ENCODE data around the gene PFKFB4. TPM values are rescaled to one million over a fixed set of nuclear protein-coding genes. Genes with fewer than 3 reads are reported as not detected.
A peak's percentile ranks its signal among the peaks of the same experiment; 100 is the strongest.

The PFKFB4 gene
- total and polyA plus RNA-seq, 5 donors from 2014 or later, result 0.96 to 1.8 (median 1.5) TPM

DNA sequence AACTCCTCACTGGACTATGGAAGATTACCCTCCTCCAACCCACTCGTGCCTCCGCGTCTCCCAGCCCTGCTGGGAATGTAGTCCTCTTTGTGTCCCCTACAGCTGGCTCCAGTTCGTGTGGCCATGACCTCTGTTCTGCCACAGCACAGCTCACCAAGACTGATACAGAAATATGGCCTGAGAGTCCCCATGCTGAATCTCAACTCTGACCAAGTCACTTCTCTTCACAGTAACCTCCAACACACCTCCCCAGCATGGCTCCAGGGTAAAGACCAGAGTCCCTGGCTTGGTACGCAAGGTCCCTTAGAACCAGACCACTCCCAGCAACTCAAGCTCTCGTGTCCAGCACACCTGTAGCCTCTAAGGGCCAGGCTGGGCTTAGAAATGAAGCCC lies 40.8 kb upstream of the PFKFB4 start:
- peak overlapping the region in 2 of 3 donors; percentile 62 for H3K27ac Mint-ChIP-seq
- ATAC-seq (ENCODE audit: low read depth in 2 of 2), result no peak
- peaks cover 0 to 2% (median 0%) of the 10 kb centered on the region in 7 donors for H3K9me3 Mint-ChIP-seq
- no peak for DNase-seq
- Histone ChIP-seq H3K4me1 (ENCODE audit: control insufficient read depth, insufficient read depth, low read length, poor library complexity, severe bottlenecking) (peaks cover 5% of the 10 kb centered on the region), H3K4me3 (ENCODE audit: low read depth, low read length) (no peak overlapping the region), H3K9me3 (ENCODE audit: control insufficient read depth in 2 of 2, low read length in 2 of 2) (no peaks in the 10 kb centered on the region), H3K36me3 (ENCODE audit: control insufficient read depth, insufficient read depth, low read length) (peaks cover 28% of the 10 kb centered on the region), H3K27me3 (ENCODE audit: control insufficient read depth, insufficient read depth, low read length) (no peaks in the 10 kb centered on the region), H3K27ac (ENCODE audit: insufficient read depth, low read length, poor library complexity, severe bottlenecking) (no peak overlapping the region)
- H3K27me3 Mint-ChIP-seq, result peaks cover 12% of the 10 kb centered on the region
- H3K36me3 Mint-ChIP-seq, result peaks cover 16% of the 10 kb centered on the region
- H3K4me3 Mint-ChIP-seq, result no peak overlapping the region
- H3K4me1 Mint-ChIP-seq, result peaks cover 0 to 16% (median under 1%) of the 10 kb centered on the region in 4 donors

DNA sequence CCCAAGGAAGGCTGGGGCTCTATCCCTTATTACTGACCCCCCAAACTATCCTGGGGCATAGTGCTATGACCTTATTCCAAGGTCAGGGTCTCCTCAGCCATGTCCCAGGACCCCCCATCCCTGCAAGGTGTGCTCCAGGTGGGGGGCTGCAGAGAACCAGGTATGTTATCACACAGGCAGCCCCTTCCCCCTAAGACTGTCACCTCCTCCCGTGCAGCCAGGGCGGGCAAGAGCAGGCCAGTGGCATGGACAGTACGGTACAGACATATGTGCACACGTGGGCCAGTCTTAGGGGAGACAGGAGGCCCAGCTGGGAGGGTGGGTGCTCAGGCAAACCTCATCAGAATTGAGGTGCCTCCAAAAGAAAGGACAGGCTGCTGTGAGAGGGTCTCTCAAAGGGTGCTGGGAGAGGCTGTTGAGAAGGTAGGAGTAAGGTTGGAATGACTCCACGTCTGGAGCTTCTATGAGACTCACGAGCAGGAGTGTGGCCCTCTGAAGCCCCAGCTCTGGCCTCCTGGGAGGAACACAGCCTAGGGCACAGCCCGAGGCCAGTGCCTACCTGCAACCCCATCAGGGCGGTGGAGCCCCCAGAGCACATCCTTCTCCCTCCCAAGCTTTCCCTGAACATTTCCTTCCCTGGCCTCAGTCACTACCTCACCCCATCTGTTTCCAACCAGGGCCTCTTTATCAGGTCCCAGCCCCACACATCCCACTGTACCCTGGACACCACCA lies 40.2 kb upstream of the PFKFB4 start:
- peaks cover 0 to 2% (median 0%) of the 10 kb centered on the region in 7 donors for H3K9me3 Mint-ChIP-seq
- Histone ChIP-seq H3K36me3 (ENCODE audit: control insufficient read depth, insufficient read depth, low read length) (peaks cover 25% of the 10 kb centered on the region), H3K9me3 (ENCODE audit: control insufficient read depth in 2 of 2, low read length in 2 of 2) (no peaks in the 10 kb centered on the region), H3K4me3 (ENCODE audit: low read depth, low read length) (no peak overlapping the region), H3K27me3 (ENCODE audit: control insufficient read depth, insufficient read depth, low read length) (no peaks in the 10 kb centered on the region), H3K27ac (ENCODE audit: insufficient read depth, low read length, poor library complexity, severe bottlenecking) (no peak overlapping the region), H3K4me1 (ENCODE audit: control insufficient read depth, insufficient read depth, low read length, poor library complexity, severe bottlenecking) (peaks cover 5% of the 10 kb centered on the region)
- DNase-seq (no peak), ATAC-seq (ENCODE audit: low read depth in 2 of 2) (no peak)
- peaks cover 14% of the 10 kb centered on the region for H3K36me3 Mint-ChIP-seq
- peaks cover 0 to 16% (median under 1%) of the 10 kb centered on the region in 4 donors for H3K4me1 Mint-ChIP-seq
- peak overlapping the region in 2 of 3 donors; percentile 62 for H3K27ac Mint-ChIP-seq
- peaks cover 12% of the 10 kb centered on the region for H3K27me3 Mint-ChIP-seq
- H3K4me3 Mint-ChIP-seq, result peak overlapping the region in 1 of 4 donors; percentile 23

GRCh38 chr3:48596157-48596556 lies 39.6 kb upstream of the PFKFB4 start:
- Mint-ChIP-seq H3K27me3 (peaks cover 13% of the 10 kb centered on the region), H3K4me3 (no peak overlapping the region), H3K27ac (no peak overlapping the region), H3K4me1 (peaks cover 0 to 16% (median under 1%) of the 10 kb centered on the region in 4 donors), H3K9me3 (peaks cover 0 to 2% (median 0%) of the 10 kb centered on the region in 7 donors), H3K36me3 (peaks cover 14% of the 10 kb centered on the region)
- no peak overlapping the region for H3K4me3 ChIP-seq (ENCODE audit: low read depth, low read length)
- no peak for ATAC-seq (ENCODE audit: low read depth in 2 of 2)
- no peak overlapping the region for H3K27ac ChIP-seq (ENCODE audit: insufficient read depth, low read length, poor library complexity, severe bottlenecking)
- DNase-seq, result no peak
- H3K9me3 ChIP-seq (ENCODE audit: control insufficient read depth in 2 of 2, low read length in 2 of 2), result no peaks in the 10 kb centered on the region
- H3K4me1 ChIP-seq (ENCODE audit: control insufficient read depth, insufficient read depth, low read length, poor library complexity, severe bottlenecking), result peaks cover 5% of the 10 kb centered on the region
- no peaks in the 10 kb centered on the region for H3K27me3 ChIP-seq (ENCODE audit: control insufficient read depth, insufficient read depth, low read length)
- H3K36me3 ChIP-seq (ENCODE audit: control insufficient read depth, insufficient read depth, low read length), result peaks cover 21% of the 10 kb centered on the region

GRCh38 chr3:48595526-48596121 lies 39.0 kb upstream of the PFKFB4 start:
- Mint-ChIP-seq H3K36me3 (peaks cover 11% of the 10 kb centered on the region), H3K27ac (no peak overlapping the region), H3K9me3 (peaks cover 0 to 2% (median 0%) of the 10 kb centered on the region in 7 donors), H3K4me3 (no peak overlapping the region), H3K27me3 (peaks cover 18% of the 10 kb centered on the region), H3K4me1 (peaks cover 0 to 16% (median under 1%) of the 10 kb centered on the region in 4 donors)
- no peak overlapping the region for H3K4me3 ChIP-seq (ENCODE audit: low read depth, low read length)
- no peaks in the 10 kb centered on the region for H3K9me3 ChIP-seq (ENCODE audit: control insufficient read depth in 2 of 2, low read length in 2 of 2)
- H3K4me1 ChIP-seq (ENCODE audit: control insufficient read depth, insufficient read depth, low read length, poor library complexity, severe bottlenecking), result peaks cover 5% of the 10 kb centered on the region
- peaks cover 16% of the 10 kb centered on the region for H3K36me3 ChIP-seq (ENCODE audit: control insufficient read depth, insufficient read depth, low read length)
- H3K27ac ChIP-seq (ENCODE audit: insufficient read depth, low read length, poor library complexity, severe bottlenecking), result no peak overlapping the region
- DNase-seq, result no peak
- H3K27me3 ChIP-seq (ENCODE audit: control insufficient read depth, insufficient read depth, low read length), result no peaks in the 10 kb centered on the region
- no peak for ATAC-seq (ENCODE audit: low read depth in 2 of 2)

GRCh38 chr3:48595075-48595525 lies 38.5 kb upstream of the PFKFB4 start, which contains the start of gene COL7A1:
COL7A1 (minus strand) TSS chr3:48595329; CDS start chr3:48595159, 170 bp downstream.
- peaks cover 10% of the 10 kb centered on the region for H3K36me3 ChIP-seq (ENCODE audit: control insufficient read depth, insufficient read depth, low read length)
- ATAC-seq (ENCODE audit: low read depth in 2 of 2) (no peak), DNase-seq (no peak)
- H3K27ac ChIP-seq (ENCODE audit: insufficient read depth, low read length, poor library complexity, severe bottlenecking), result no peak within 1 kb of the TSS
- Mint-ChIP-seq H3K4me3 (no peak within 1 kb of the TSS), H3K36me3 (peaks cover 10% of the 10 kb centered on the region), H3K27ac (peak within 1 kb of the TSS in 1 of 3 donors; percentile 60), H3K4me1 (peaks cover 0 to 16% (median under 1%) of the 10 kb centered on the region in 4 donors), H3K27me3 (peaks cover 19% of the 10 kb centered on the region), H3K9me3 (peaks cover 0 to 2% (median 0%) of the 10 kb centered on the region in 7 donors)
- no peak within 1 kb of the TSS for H3K4me3 ChIP-seq (ENCODE audit: low read depth, low read length)
- no peaks in the 10 kb centered on the region for H3K27me3 ChIP-seq (ENCODE audit: control insufficient read depth, insufficient read depth, low read length)
- H3K4me1 ChIP-seq (ENCODE audit: control insufficient read depth, insufficient read depth, low read length, poor library complexity, severe bottlenecking), result peaks cover 5% of the 10 kb centered on the region
- H3K9me3 ChIP-seq (ENCODE audit: control insufficient read depth in 2 of 2, low read length in 2 of 2), result no peaks in the 10 kb centered on the region

DNA sequence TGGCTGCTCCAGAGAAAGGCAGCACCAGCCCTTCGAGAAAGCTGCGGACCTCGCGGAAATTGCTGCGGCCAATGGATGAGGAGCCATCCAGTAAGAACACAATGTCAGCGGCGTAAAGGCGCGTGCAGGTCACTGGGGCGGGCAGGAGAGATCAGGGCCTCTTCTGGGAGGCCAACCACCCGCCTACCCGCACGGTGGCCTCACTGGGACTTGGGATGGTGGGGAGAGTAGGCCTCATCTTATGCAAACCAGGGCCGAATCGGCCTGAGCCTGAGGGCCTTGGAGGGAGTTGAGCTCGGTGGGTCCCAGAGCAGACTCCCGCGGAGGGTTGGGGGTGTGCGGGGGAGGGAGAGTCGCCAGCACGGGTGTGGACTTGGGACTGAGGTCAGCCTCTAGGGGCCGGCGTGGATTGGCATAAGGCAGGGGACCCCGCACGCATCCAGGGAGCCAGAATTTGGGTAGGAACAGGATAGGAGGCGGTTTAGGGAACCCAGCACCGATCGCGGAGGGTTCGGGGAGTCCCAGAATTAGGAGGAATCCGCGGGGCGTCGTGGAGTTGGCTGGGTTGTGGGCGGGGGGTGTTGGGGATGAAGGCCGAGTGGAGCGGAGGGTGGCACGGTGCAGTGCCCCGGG lies 37.9 kb upstream of the PFKFB4 start:
- no peak overlapping the region for H3K27ac ChIP-seq (ENCODE audit: insufficient read depth, low read length, poor library complexity, severe bottlenecking)
- Mint-ChIP-seq H3K4me1 (peaks cover 0 to 16% (median under 1%) of the 10 kb centered on the region in 4 donors), H3K27ac (peak overlapping the region in 1 of 3 donors; percentile 60), H3K4me3 (no peak overlapping the region), H3K9me3 (peaks cover 0 to 2% (median 0%) of the 10 kb centered on the region in 7 donors), H3K27me3 (peaks cover 24% of the 10 kb centered on the region), H3K36me3 (peaks cover 10% of the 10 kb centered on the region)
- peaks cover 5% of the 10 kb centered on the region for H3K36me3 ChIP-seq (ENCODE audit: control insufficient read depth, insufficient read depth, low read length)
- DNase-seq (no peak), ATAC-seq (ENCODE audit: low read depth in 2 of 2) (no peak)
- peaks cover 5% of the 10 kb centered on the region for H3K4me1 ChIP-seq (ENCODE audit: control insufficient read depth, insufficient read depth, low read length, poor library complexity, severe bottlenecking)
- H3K9me3 ChIP-seq (ENCODE audit: control insufficient read depth in 2 of 2, low read length in 2 of 2), result no peaks in the 10 kb centered on the region
- no peak overlapping the region for H3K4me3 ChIP-seq (ENCODE audit: low read depth, low read length)
- no peaks in the 10 kb centered on the region for H3K27me3 ChIP-seq (ENCODE audit: control insufficient read depth, insufficient read depth, low read length)

DNA sequence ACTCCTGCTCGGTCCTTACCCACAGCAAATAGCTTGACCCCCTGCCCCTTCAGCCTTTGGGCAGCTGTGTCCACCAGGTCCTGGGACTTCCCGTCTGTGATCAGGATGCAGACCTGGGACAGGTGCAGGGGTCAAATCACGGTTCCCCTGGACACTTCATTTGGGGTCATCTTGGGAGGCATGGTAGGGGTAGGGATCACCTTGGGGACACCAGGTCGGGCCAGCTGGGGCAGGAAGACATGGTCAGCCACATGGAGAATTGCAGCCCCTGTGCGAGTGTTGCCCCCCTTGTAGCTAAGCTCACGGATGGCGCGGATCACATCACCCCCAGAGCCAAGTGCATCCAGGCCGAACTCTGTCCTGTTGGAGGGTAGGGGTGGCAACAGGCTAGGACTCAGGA lies 36.7 kb upstream of the PFKFB4 start:
- H3K4me3 Mint-ChIP-seq, result no peak overlapping the region
- H3K27me3 ChIP-seq (ENCODE audit: control insufficient read depth, insufficient read depth, low read length), result no peaks in the 10 kb centered on the region
- H3K36me3 Mint-ChIP-seq, result no peaks in the 10 kb centered on the region
- no peak overlapping the region for H3K27ac ChIP-seq (ENCODE audit: insufficient read depth, low read length, poor library complexity, severe bottlenecking)
- no peak for ATAC-seq (ENCODE audit: low read depth in 2 of 2)
- H3K27ac Mint-ChIP-seq, result no peak overlapping the region
- no peak overlapping the region for H3K4me3 ChIP-seq (ENCODE audit: low read depth, low read length)
- H3K27me3 Mint-ChIP-seq, result peaks cover 31% of the 10 kb centered on the region
- peaks cover 0 to 16% (median under 1%) of the 10 kb centered on the region in 4 donors for H3K4me1 Mint-ChIP-seq
- no peaks in the 10 kb centered on the region for H3K36me3 ChIP-seq (ENCODE audit: control insufficient read depth, insufficient read depth, low read length)
- no peak for DNase-seq
- peaks cover 0 to 2% (median 0%) of the 10 kb centered on the region in 7 donors for H3K9me3 Mint-ChIP-seq
- H3K9me3 ChIP-seq (ENCODE audit: control insufficient read depth in 2 of 2, low read length in 2 of 2), result no peaks in the 10 kb centered on the region
- peaks cover 5% of the 10 kb centered on the region for H3K4me1 ChIP-seq (ENCODE audit: control insufficient read depth, insufficient read depth, low read length, poor library complexity, severe bottlenecking)

Data from CD4-positive, CD25-positive, alpha-beta regulatory T cell (primary cell).